GOT3 (cell line): ENCODE results near the gene CDCA8.
"Not testable (repeated sequence)": the region's sequence is repeated elsewhere in the genome, so short reads cannot be mapped to it uniquely, and the experiment has no call there.

Source experiments
- DNase-seq: peaks from one replicate; lab custom pipeline; 2025; ENCODE audit warnings: mixed read lengths; lab: John Stamatoyannopoulos, UW

The CDCA8 gene

DNA sequence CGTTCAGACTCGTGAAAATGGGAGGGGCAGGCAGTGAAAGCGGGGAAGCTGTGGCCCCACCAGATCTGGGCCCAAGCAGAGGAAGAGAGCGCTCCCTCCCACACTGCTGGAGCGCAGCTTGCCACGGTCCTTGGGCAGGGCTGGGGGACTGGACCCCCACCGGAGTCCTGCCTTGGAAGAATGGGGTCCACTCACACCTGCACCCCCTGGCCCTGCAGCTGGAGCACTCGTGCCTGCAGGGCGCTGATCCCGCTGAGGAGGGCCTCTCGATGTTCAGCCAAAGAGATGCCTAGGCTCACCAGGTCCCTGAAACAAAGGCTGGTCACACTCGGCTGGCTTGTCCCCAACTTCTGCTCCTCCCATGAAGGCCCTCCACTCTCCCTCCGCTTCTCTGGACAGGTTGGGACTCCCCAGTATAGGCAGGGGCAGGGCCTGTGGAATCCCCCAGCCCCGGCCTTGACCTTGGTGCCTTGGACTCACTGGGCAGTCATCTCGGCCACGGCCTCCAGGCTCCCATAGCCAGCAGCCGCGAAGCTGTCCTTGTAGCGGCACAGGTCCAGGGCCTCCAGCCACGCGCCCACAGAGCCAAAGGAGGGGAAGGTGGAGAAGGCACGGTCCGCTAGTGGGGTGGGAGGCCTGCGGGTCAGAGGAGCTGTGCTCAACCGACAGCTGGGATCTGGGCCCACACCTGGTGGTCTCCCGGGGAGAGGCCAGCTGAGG, 26.0 kb downstream of the CDCA8 start:
- DNase-seq = no peak

DNA sequence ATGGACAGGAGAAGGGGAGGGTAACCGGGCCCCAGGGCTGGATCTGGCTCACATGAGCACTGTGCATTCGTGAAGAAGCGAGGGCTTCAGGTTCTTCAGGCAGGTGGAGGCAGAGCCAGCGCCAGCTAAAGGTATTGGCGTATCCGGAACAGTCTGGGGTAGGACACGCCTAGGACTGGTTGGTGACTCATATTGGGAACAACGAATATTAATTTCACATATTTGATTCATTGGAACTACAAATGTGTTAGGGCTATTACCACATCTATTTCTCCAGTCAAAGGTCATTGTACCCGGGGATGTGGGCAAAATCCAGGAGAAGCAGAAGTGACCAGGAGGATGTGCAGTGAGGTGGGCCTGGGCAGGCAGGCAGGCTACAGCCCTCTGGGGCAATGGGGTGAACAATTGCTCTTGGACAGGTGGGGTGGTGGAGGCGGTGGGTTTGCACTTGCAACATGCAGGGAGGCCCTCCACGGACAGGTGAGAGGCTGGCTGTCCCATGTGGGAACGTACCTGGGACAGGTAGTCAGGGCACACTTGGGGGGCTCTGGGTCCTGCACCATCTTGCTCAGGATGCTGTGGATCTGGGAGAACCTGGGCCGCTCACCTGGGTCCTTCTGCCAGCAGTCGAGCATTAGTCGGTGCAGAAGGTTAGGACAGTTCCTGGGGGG, 26.7 kb downstream of the CDCA8 start:
- DNase-seq = no peak

DNA sequence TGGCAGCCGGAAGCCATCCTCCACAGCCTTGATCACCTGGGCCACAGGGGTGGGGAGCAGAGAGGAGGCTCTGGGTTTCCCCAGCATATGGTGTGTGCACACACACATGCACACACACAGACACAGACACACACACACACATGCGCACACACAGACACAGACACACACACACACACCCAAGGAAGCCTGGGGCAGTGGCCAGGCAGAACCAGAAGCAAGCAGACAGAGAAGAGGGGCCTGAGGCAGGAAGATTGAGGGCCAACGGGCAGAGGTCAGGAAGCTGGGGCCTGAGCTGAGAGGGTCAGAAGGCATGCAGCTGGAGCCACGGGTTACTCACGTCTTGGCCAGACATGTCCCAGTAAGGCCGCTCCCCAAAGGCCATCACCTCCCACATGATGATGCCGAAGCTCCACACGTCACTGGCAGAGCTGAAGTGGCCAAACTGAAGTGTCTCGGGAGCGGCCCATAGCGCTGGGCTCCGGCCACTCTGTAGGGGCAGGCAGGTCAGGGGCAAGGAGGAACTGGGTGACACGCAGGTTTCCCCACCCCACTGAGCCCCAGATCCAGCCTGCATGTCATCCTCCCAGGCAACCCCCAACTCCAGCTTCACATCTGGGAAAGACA, 27.4 kb downstream of the CDCA8 start:
- no peak for DNase-seq

DNA sequence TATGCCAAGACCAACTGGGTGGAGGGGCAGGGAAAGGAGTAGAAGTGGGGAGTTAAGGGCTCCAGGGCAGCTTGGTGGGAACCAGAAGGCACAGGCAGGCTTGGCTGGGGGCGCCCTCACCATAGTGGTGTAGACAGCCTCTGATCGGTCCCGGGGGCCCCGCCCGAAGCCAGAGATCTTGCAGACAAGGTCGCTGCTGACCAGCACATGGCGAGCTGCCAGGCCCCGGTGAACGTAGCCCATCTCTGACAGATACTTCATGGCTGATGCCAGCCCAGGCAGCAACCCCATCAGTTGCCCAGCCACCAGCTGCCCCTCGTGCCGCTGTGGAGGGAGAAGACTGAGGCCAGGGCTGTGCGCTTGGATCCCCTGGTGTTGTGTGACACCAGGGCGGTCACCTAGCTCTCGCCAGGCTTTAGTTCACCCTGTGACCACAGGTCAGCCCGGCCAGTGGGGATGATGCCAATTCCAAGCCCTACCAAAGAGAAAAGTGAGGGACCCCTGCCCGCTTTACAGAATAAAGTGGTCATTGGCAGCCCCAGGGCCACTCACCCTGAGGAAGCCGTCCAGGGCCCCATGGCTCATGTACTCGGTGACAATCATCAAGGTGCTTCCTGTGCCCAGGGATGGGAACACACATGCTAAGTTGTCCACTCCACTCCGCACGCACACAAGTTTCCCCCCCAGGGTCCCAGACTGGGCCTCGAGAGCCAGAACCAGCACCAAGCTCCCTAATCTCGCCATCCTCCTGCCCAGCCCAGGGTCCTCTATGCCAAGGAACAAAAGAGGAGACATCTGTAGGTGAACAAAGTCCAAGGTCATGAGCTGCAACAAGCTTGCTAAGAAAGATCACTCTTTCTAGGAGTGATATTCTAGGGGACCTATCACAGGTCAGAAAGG, 28.2 kb downstream of the CDCA8 start:
- DNase-seq = no peak

DNA sequence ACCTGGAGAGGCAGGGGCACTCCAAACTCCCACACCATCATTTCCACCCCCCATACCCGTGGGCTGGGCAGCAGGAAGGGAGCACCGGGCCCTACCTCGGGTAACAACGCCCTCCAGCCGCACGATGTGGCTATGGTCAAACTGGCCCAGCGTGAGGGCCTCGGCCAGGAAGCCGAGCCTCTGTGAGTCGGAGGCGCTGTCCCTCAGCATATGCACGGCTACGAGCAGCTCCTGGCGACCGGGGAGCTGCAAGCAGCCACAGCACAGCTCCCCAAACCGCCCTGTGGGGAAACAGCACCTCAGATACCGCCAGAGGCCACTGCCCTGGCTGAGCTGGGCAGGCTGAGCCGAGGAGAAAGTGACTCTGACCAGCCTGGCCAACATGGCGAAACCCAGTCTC, 29.2 kb downstream of the CDCA8 start:
- DNase-seq = no peak

DNA sequence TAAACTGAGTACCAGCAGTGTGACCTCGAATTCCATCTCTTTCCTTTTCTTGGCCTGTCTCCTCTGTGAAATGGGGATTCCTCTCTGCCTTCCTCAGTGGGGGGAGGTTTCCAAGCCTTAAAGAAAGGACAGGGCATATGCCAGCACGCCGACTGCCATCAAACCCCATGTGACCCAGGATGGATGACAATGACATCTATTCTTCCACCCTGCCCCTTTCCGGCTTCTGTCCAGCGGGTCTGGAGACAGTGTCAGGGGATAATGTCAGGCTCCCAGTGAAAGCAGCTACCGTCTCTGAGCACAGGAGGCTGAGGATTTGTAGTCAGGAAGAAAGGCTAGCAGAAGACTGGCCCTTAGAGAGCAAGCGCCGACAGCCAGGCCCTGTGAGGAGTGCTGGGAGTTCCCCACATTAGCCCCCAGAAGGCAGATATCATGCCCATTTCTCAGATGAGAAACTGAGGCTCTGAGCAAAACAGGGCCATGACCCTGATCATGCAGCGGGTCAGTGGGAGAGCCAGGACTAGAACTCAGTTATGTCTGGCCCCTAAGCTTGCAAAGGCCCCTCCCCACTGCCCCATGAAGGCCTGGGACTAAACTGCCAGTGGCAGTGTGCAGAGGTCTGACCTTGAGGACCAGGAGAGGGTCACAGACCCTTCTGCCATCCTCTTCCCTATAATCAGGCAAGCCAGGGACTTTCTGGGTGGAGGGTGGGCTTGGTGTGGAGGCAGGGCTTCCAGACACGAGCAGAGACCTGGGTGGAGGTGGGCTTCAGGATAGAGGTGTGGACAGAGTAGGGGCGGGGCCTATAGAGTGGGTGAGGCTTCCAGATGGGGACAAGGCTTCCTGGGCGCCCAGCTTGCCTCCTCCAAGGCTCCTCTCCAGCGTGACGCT, 30.1 kb downstream of the CDCA8 start:
- DNase-seq = no peak

DNA sequence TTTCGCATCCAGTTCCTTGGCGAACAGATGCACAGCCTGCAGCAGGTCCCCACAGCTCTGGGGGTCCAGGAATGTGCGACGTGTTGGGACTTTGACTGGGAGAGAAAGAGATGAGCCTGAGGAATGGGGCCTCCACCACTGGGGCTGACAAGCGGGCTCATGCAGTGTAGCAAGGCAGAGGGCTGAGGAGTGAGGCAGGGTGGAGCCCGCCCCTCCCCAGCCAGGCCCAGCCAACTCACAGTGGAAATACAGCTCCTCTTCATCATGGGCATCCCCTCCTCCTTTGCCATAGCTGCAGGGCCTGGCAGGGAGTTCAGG, 30.7 kb downstream of the CDCA8 start:
- DNase-seq = no peak

DNA sequence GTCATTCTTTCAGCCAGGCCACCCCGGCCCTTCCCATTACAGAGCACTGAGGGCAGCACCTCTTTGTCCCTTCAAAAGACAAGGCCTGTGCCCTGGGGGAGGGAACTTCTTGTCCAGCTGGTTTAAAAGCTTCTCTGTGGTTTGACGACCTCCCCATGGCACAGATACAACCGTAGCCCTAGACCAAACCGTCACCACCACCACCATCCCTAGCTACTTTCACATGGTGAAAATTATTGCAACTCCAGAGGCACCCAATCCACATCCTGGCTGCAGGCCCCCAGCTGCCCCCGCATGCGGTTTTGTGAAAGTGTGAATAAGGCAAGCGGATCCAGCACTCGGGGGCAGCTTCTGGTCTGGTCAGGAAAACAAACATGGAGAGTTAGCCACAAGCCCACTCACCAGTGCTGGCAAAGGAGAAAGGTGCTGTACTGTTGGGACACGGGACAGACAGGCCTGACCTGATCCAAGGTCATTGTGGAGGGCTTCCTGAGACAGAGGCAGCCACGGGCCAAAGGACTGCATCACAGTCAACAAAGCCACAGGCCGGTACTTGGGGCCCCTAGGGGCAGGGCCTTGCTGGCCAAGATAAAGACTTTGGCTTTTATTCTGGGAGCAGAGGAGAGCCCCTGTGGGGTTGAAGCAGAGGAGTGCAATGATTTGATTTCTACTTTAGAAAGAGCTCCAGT, 31.2 kb downstream of the CDCA8 start:
- no peak for DNase-seq

DNA sequence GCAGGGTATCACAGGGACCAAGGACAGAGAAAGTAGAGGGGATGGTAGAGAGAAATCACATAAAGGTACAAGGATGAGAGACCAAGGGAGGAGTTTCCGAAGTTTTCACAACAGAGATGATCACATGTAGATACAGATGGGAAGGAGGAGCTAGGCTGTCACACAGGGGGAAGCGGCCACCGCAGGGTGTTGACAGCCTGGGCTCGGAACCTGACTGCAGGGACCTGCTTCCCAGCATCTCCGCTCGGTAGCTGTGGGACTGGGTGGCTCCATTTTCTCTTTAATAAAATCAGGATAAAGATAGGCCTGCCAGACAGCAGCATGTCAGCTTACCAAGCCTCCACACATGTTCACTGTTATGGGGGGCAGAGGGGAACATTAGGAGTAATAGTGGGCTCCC, 32.3 kb downstream of the CDCA8 start:
- no peak for DNase-seq

DNA sequence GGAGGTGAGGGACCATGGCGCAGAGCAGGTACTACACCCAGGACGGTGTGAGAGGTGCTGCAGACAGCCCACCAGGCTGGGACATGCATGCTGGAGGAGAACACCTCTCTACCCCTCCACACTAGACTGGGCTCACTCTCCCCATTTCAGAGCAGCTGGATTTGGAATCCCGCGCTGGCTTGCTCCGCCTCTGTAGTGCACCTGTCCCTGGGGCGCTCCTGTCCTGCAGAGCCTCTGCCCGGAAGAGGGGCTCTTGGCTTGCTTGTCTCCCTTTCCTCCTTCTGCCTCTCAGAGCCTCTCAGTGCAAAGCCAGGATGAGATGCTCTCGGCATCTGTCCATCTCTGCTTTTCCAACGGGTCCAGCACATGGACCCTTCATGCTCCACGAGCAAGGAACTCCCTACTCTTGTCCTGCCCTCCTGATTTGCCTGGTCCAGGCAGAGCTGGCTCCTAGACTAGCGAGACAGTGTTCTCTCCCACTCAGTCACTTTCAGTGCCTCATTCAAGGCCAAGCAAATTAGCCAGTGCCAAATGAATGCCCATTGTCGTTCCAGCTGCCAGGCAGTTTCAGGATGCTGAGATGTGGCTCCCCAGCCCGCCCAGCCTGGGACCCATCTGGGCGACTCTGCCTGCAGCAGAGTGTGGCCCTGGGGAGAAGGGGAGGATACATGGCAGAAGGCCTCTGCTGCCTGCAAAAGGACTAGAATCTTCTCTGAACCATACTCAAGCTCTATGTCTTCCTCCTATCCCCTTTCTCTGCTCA, 33.7 kb downstream of the CDCA8 start:
- DNase-seq = no peak

DNA sequence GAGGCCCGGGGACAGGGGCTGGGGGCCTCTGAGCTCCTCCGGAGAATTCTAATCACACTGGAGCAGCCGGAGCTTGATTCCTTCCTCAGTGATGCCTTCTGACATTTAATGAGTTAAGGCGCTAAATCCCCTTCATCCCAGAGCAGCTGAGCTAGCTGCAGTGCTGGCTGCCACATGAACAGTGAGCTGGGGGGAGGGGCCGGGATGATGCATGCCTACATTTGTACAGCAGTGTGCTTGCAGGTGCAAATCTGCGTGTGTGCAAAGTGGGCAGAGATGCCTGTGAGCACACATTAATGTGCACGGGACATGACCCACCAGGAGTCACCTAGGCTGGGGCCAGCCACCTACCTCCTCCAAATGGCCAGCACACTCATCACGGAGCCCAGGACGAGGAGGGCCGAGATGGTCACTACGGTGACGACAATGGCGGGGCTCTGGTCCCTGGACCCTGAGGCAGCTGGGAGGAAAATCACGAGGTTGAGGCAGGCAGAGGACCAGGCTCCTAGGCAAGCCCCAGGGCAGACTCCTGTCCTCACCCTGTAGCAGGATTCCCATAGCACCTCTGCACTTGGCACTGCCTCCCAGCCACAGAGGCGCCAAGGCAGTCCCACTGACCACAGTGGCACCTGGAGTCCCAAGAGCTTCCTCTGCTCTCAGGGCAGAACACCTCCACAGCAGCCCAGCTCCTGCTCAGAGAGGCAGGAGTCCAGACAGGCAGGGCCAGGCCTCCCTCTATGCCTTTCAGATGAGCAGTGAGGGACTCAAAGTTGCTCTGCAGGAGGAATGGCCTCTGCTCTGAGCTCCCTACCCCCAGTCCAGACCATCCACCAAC, 34.7 kb downstream of the CDCA8 start:
- no peak for DNase-seq

DNA sequence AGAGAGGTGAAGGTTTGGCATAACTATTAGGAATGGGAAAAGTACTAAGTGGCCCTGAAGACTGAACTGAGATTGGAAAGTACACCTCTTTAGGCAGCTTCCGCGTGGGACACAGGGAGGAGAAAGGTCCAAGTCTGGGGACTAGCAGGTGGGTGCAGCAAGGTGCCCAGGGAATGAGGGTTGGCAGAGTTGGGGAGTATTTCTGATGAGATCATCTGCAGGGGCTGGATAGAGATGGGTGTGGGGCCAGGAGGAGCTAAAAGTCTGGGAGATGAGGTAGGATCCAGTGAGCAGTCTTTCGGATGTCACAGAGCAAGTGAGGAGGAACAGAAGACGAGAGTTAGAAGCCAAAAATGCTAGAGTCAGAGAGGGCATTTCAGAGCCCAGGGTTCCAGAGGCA, 36.1 kb downstream of the CDCA8 start:
- no peak for DNase-seq

DNA sequence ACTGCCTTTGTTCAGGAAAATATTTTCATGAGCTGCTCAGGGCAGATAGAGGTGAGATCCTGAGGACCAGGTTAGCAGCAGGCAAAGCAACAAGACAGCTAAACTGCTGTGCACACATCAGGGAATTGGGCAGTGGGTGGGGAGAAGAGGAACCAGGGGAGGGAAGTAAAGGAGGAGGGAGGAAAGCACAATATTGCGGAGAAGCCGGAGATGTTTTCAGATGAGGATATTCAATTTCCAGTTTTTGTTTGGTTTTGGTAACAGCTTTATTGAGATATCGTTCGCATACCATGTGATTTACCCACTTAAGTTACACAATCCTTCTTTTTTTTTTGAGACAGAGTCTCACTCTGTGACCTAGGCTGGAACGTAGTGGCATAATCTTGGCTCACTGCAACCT, 38.1 kb downstream of the CDCA8 start:
- DNase-seq = no peak

DNA sequence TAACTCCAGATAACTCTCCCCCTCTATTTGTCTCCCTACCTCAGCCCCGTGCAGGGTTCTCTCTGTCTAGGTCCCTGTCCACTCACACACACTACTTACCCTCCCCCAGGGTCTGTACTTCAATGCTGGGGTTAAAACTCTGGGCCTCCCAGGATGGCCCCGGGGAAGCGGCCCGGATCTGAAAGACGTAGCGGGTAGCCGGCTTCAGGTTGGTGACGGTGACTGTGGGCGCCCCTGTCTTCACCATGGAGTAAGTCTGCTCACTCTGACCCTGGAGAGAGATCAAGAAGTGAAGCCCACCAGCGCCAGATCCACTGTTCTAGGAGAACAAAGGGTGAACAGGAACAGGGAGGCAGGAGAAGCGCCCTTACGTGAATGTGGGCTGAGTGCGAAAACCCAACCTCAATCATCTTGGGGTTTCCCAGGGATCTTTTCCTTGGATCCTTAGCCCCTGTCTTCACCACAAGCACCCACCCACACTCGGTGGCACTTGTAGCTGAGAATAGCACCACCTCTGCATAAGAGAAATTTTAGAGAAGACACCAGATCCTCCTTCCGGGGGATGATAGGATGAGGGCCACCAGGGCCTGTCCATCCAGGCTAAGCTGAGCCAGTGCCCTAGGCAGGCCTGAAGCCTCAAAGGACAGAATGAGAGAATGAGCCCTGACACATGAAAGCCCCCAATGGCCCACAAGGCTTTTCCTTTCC, 39.1 kb downstream of the CDCA8 start:
- no peak for DNase-seq

DNA sequence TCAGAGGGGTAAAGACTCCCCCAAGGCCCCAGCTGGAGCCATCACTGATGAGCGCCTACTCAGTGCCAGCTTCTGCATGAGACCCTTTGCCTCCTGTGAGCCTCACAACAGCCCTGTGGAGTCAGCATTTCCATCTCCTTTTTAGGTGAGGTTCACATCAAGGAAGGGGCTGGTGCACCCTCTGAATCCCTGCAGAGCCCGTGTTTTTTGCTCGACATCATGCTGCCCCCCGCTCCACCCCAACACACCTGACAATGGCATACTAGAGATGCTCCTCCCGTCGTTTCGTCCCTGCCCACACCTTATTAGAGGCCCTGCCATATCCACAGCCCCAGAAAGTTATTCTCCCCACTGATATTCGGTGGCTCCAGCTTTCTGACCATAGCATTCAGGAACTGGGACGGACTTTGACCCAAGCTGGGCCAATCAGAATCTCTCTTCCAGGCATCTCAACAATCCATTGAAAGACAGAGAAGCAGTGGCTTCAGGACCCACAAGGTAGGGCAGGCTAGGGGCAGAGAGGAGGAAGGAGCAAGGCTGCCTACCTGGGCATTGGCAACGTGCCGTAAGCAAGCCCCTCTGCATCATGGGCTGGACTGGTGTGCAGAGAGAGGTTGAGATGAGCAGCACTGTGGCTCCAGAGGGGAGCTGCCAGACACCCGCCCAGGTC, 39.9 kb downstream of the CDCA8 start:
- DNase-seq = no peak

DNA sequence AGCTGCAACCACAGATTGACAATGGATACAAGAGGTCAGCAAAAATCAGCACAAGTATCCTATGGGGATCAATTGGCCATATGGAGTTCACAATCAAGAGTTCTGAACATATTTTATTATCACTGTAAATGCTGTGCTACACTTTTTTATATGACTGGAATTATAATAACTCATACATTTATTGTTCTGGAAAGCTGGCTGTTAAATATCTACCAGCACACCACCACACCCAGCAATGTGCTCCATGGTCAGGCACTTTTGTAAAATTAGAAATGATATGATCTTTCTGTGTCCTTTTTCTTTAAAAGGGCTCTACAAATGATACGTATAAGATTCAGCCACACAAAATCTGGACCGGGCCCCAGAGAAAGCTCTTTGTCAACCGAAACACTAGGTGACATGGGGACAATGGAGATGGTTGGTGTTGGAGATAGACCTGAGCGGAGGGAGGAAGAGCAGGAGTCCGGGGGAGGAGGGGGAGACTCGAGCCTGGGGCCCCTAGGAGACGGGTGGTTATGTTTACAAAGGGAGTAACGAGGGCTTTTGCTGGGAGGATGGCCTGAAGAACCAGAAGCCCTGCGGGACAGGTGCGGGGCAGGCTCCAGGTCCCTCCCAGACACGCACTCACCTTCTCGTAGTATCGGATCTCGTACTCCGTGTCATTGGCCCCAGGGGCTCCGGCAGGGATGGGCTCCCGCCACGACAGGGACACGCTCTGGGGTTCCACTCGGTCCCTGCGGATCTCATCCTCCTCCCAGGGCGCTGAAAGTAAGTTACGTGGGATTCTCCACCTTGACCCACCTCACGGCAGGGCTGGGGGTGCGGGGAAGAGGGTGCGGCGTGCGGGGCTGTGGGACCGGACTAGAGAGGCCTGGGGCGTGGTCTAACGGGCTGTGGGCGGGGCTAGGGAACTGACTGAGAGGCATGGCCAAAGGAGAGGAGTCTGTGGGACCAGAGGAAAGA, 42.6 kb downstream of the CDCA8 start:
- DNase-seq = no peak

DNA sequence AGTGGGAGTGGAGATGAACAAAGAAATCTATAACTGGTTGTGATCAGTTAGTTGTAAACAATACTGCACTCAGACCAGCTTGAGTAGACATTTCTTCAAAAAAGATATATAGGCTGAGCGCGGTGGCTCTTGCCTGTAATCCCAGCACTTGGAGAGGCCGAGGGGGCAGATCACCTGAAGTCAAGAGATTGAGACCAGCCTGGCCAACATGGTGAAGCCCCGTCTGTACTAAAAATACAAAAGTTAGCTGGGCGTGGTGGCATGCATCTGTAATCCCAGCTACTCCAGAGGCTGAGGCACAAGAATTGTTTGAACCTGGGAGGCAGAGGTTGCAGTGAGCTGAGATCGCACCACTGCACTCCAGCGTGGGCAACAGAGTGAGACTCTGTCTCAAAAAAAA, 45.7 kb downstream of the CDCA8 start:
- not testable (repeated sequence) for DNase-seq
